H1 (cell line): Measurements from ENCODE around the gene ZNF3. TPM values are rescaled to one million over a fixed set of nuclear protein-coding genes. Genes with fewer than 3 reads are reported as not detected.

Experiments used
- CTCF ChIA-PET: fragments of 300-600 bp; sonication (Branson Sonifier 250); formaldehyde crosslinking; loops from one replicate; lab custom pipeline; 2021; ENCODE audit not compliant: partially characterized antibody; lab: Charles Lee
- POLR2A ChIA-PET: fragments of 300-600 bp; sonication (Branson Sonifier 250); formaldehyde crosslinking; loops from one replicate; lab custom pipeline; 2021; ENCODE audit warnings: inconsistent platforms; ENCODE audit not compliant: partially characterized antibody; lab: Charles Lee
- DNase-seq, 2 experiments: peaks; one replicate each; pipeline versions ENCODE4 v3.0.0 to v3.0.0-alpha.2; 2010 to 2022; ENCODE audit warnings: low spot score in 2 of 2, low read depth in 1 of 2, mixed read lengths in 1 of 2
- FAIRE-seq: peaks from 2 replicates; lab custom pipeline; 2011; peaks lifted over from hg19 to GRCh38; lab: Jason Lieb, UNC
- H2AFZ ChIP-seq: 2 replicates; pipeline ENCODE4 v1.8.1; 2012; ENCODE audit warnings: low read length, inconsistent platforms
- H2AK5ac ChIP-seq: 2 replicates; pipeline ENCODE4 v1.6.1; 2013; ENCODE audit warnings: low read depth, low read length
- H2BK120ac ChIP-seq: replicated peaks from 2 replicates; pipeline ENCODE3; 2013; ENCODE audit warnings: low read depth, low read length, inconsistent platforms
- H2BK12ac ChIP-seq: 2 replicates; pipeline ENCODE4 v1.6.1; 2013; ENCODE audit warnings: low read depth, low read length
- H2BK15ac ChIP-seq: 2 replicates; pipeline ENCODE4 v1.6.1; 2013; ENCODE audit warnings: low read length
- H2BK20ac ChIP-seq: 2 replicates; pipeline ENCODE4 v1.6.1; 2013; ENCODE audit warnings: low read length
- H2BK5ac ChIP-seq: 2 replicates; pipeline ENCODE4 v1.6.1; 2013; ENCODE audit warnings: low read depth, low read length
- H3K14ac ChIP-seq: 2 replicates; pipeline ENCODE4 v1.6.1; 2013; ENCODE audit warnings: inconsistent platforms; ENCODE audit not compliant: insufficient read length
- H3K18ac ChIP-seq: 2 replicates; pipeline ENCODE4 v1.6.1; 2013; ENCODE audit warnings: low read length; ENCODE audit errors: extremely low read depth
- H3K23ac ChIP-seq: 2 replicates; pipeline ENCODE4 v1.6.1; 2013; ENCODE audit warnings: inconsistent platforms; ENCODE audit not compliant: insufficient read length
- H3K23me2 ChIP-seq: 2 replicates; pipeline ENCODE4 v1.6.1; 2013; ENCODE audit warnings: low read depth, low read length
- H3K27ac ChIP-seq: 2 replicates; pipeline ENCODE4 v1.6.1; 2011; ENCODE audit warnings: low read depth, low read length, inconsistent platforms
- H3K27me3 ChIP-seq, 4 experiments: replicated peaks in 1 of 4; 1 replicate in 1 of 4; 2 replicates in 3 of 4; pipeline versions ENCODE4 v1.6.1 to v1.8.1; 2011 to 2013; ENCODE audit warnings: low read length in 3 of 4, mild to moderate bottlenecking in 3 of 4, inconsistent platforms in 2 of 4, mixed read lengths in 2 of 4, moderate library complexity in 1 of 4; ENCODE audit not compliant: control insufficient read depth in 3 of 4, insufficient read depth in 3 of 4; ENCODE audit errors: extremely low read depth in 1 of 4
- H3K36me3 ChIP-seq, 4 experiments: 2 replicates each; pipeline versions ENCODE4 v1.6.1 to v1.8.1; 2011 to 2013; ENCODE audit warnings: mild to moderate bottlenecking in 4 of 4, low read length in 3 of 4, moderate library complexity in 2 of 4, control low read depth in 1 of 4, inconsistent platforms in 1 of 4; ENCODE audit not compliant: insufficient read depth in 4 of 4, control insufficient read depth in 2 of 4
- H3K4ac ChIP-seq: replicated peaks from 2 replicates; pipeline ENCODE3; 2013; ENCODE audit warnings: low read length, low read depth, mixed read lengths, inconsistent platforms; ENCODE audit not compliant: insufficient read length
- H3K4me1 ChIP-seq, 4 experiments: replicated peaks in 1 of 4; 1 replicate in 1 of 4; 2 replicates in 3 of 4; pipeline versions ENCODE4 v1.6.1 to v1.8.1; 2011 to 2013; ENCODE audit warnings: low read length in 3 of 4, inconsistent platforms in 2 of 4, mixed read lengths in 1 of 4; ENCODE audit not compliant: insufficient read depth in 4 of 4, control insufficient read depth in 3 of 4
- H3K4me2 ChIP-seq, 2 experiments: 2 replicates each; pipeline versions ENCODE4 v1.6.1 to v1.8.1; 2011 to 2013; ENCODE audit warnings: low read depth in 2 of 2, low read length in 2 of 2, control low read depth in 1 of 2, inconsistent platforms in 1 of 2, mild to moderate bottlenecking in 1 of 2; ENCODE audit not compliant: insufficient read depth in 1 of 2
- H3K4me3 ChIP-seq, 4 experiments: fragments of 200-600, 300-600 bp in 1 of 4; sonication (generic), shearing (Covaris generic), sonication (Bioruptor Twin) in 1 of 4; 2 replicates each; pipeline versions ENCODE4 v1.5.1 to v1.8.1; 2011 to 2016; ENCODE audit warnings: low read length in 4 of 4, low read depth in 3 of 4, control low read depth in 2 of 4, inconsistent platforms in 2 of 4, mild to moderate bottlenecking in 2 of 4, mixed read lengths in 1 of 4, moderate library complexity in 1 of 4; ENCODE audit not compliant: insufficient read depth in 2 of 4; ENCODE audit errors: extremely low read depth in 1 of 4
- H3K56ac ChIP-seq: replicated peaks from 2 replicates; pipeline ENCODE3; 2013; ENCODE audit warnings: low read depth, mild to moderate bottlenecking, mixed read lengths, low read length, inconsistent platforms; ENCODE audit not compliant: insufficient read length
- H3K79me1 ChIP-seq: 2 replicates; pipeline ENCODE4 v1.6.1; 2013; ENCODE audit warnings: low read depth, low read length, control low read depth
- H3K79me2 ChIP-seq, 2 experiments: 2 replicates each; pipeline versions ENCODE4 v1.6.1 to v1.8.1; 2012 to 2013; ENCODE audit warnings: low read length in 2 of 2, mild to moderate bottlenecking in 2 of 2, inconsistent platforms in 1 of 2; ENCODE audit not compliant: insufficient read depth in 2 of 2, control insufficient read depth in 1 of 2
- H3K9ac ChIP-seq, 4 experiments: replicated peaks in 1 of 4; 1 replicate in 1 of 4; 2 replicates in 3 of 4; pipeline versions ENCODE4 v1.6.1 to v1.8.1; 2011 to 2013; ENCODE audit warnings: low read depth in 3 of 4, low read length in 3 of 4, control low read depth in 2 of 4, mild to moderate bottlenecking in 2 of 4, moderate library complexity in 2 of 4, inconsistent platforms in 1 of 4; ENCODE audit errors: extremely low read depth in 1 of 4
- H3K9me3 ChIP-seq, 2 experiments: 2 replicates each; pipeline versions ENCODE4 v1.6.1 to v1.8.1; 2012 to 2013; ENCODE audit warnings: mild to moderate bottlenecking in 2 of 2, moderate library complexity in 2 of 2, control low read depth in 1 of 2, inconsistent platforms in 1 of 2, low read depth in 1 of 2, low read length in 1 of 2, mixed read lengths in 1 of 2; ENCODE audit not compliant: insufficient read depth in 2 of 2
- H4K20me1 ChIP-seq, 2 experiments: replicated peaks in 1 of 2; 2 replicates each; pipeline versions ENCODE3 to v1.8.1; 2011 to 2013; ENCODE audit warnings: inconsistent platforms in 2 of 2, low read length in 2 of 2, mild to moderate bottlenecking in 1 of 2; ENCODE audit not compliant: insufficient read depth in 2 of 2, control insufficient read depth in 1 of 2
- H4K5ac ChIP-seq: 2 replicates; pipeline ENCODE4 v1.6.1; 2013; ENCODE audit warnings: low read length, low read depth, mixed read lengths, inconsistent platforms; ENCODE audit not compliant: insufficient read length
- H4K8ac ChIP-seq: 2 replicates; pipeline ENCODE4 v1.8.0; 2013; ENCODE audit warnings: mild to moderate bottlenecking, moderate library complexity, low read length, inconsistent platforms; ENCODE audit not compliant: insufficient read depth; ENCODE audit errors: extremely low read depth
- H4K91ac ChIP-seq: replicated peaks from 2 replicates; pipeline ENCODE3; 2013; ENCODE audit warnings: low read length, mixed read lengths, inconsistent platforms; ENCODE audit not compliant: insufficient read length
- CBX5 ChIP-seq: fragments of 300-800, 300-1000 bp; sonication (generic); IDR thresholded peaks from 2 replicates; pipeline ENCODE4 v1.7.1; 2016; ENCODE audit warnings: antibody characterized with exemption, low read length, low read depth
- MAFK ChIP-seq: IDR thresholded peaks from 2 replicates; pipeline ENCODE4 v1.6.1; 2012; ENCODE audit warnings: low read depth, mild to moderate bottlenecking, improper control_type of control experiment, low read length
- NANOG ChIP-seq: IDR thresholded peaks from 2 replicates; pipeline ENCODE4 v1.6.1; 2011; ENCODE audit warnings: low read length, low read depth, mild to moderate bottlenecking, inconsistent platforms; ENCODE audit not compliant: insufficient read depth, poor library complexity, severe bottlenecking
- NRF1 ChIP-seq: IDR thresholded peaks from 2 replicates; pipeline ENCODE4 v1.6.1; 2011; ENCODE audit warnings: mild to moderate bottlenecking, low read depth, low read length, improper control_type of control experiment
- RBBP5 ChIP-seq: IDR thresholded peaks from 2 replicates; pipeline ENCODE4 v1.7.1; 2012; ENCODE audit warnings: low read depth, mild to moderate bottlenecking, inconsistent platforms, low read length, moderate library complexity, borderline replicate concordance
- RXRA ChIP-seq: IDR thresholded peaks from 2 replicates; pipeline ENCODE4 v1.6.1; 2011; ENCODE audit warnings: low read depth, mild to moderate bottlenecking, low read length, moderate library complexity; ENCODE audit not compliant: insufficient read depth
- SAP30 ChIP-seq: fragments of 300-600 bp; sonication (generic); IDR thresholded peaks from 2 replicates; pipeline ENCODE4 v1.7.1; 2012; ENCODE audit warnings: low read length, moderate library complexity, mild to moderate bottlenecking, inconsistent platforms; ENCODE audit not compliant: insufficient read depth, insufficient replicate concordance
- TAF1 ChIP-seq: IDR thresholded peaks from 2 replicates; pipeline ENCODE4 v1.6.1; 2011; ENCODE audit warnings: mild to moderate bottlenecking, low read depth, low read length
- TBP ChIP-seq: IDR thresholded peaks from 2 replicates; pipeline ENCODE4 v1.6.1; 2011; ENCODE audit warnings: low read depth, low read length, improper control_type of control experiment
- ZNF274 ChIP-seq: IDR thresholded peaks from 2 replicates; pipeline ENCODE4 v1.7.0; 2012; ENCODE audit warnings: low read length, borderline replicate concordance; ENCODE audit errors: extremely low read depth
- WGBS, 2 experiments: shearing (Covaris generic) in 1 of 2; methylation state at CpG; one replicate each; pipeline versions ENCODE4 v1.1.6 to v1.1.7; 2013 to 2015; ENCODE audit warnings: low lambda C conversion rate in 2 of 2, mixed read lengths in 2 of 2, inconsistent platforms in 1 of 2, low coverage in 1 of 2, missing lambda C conversion rate in 1 of 2; ENCODE audit not compliant: insufficient replicate concordance in 2 of 2, insufficient coverage in 1 of 2, insufficient read length in 1 of 2; ENCODE audit errors: extremely low coverage in 1 of 2, missing lambda C conversion rate in 1 of 2; 5-methylcytosine and 5-hydroxymethylcytosine counted together
- polyA plus RNA-seq, 7 experiments: library from polyadenylated mRNA; depleted of rRNA in 3 of 7; stranded (reverse) in 5 of 7; unstranded in 2 of 7; fragments of >200 nt in 5 of 7; fragments of 200-250 nt in 2 of 7; gene quantifications; 1 replicate in 5 of 7; 2 replicates in 1 of 7; 4 replicates in 1 of 7; pipeline versions ENCODE4 v1.2.1 to v1.2.3, GENCODE V29; 2011 to 2013; ENCODE audit warnings: missing spikeins in 2 of 7, mixed read lengths in 2 of 7
- total RNA-seq: library from RNA; stranded (reverse); fragmentation: NEBNext Ultra II Directional; extraction: Animal tissue kit (Norgen Biotek cat#: 25700); gene quantifications from 2 replicates; pipeline ENCODE4 v1.2.1, GENCODE V29; 2021

ZNF3 gene
- total and polyA plus RNA-seq, 2 of the 8 experiments (the other 6 are each of a cell fraction or from before 2014, with no cell fraction given) = 26.9 to 49.1 TPM

DNA sequence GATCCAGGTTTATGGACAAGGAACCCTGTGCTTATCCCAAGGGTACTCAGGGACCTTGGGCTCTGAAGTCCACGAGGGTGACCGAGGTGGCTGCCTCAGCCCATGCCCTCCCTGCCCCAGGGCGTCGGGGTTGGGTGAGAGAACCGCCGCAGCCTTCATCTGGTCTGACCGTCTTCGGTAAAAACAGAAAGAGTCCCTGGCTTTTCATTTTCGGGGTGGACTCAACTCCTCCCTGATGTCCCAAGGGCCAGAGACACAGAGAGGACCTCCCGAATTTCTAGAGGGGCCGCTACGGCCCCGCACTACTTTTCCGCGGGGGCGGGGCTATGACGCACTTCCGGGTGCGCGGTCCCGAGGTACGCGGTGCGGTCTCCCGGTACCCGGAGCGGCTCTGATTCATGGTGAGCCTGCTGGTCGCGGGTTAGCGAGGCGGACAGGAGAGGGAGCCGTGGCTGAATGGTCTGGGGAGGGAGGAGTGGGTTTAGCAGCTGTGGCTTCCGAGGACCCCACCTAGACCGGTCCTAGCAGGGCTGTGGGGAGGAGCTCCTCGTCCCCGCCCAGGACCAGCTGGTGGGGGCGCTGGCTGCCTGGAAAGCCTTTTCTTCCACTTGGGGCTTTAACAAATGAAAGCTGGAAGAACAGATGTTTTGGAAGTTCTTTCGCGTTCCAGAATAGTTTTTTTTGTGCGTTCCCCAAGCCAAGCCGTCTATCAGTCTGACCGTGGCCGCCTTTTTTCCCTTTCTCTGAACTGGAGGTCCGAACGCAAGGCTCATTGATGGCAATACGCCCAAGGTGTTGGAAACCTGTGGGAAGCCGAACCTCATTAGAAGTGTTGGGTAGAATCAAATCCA is 31.9 kb downstream of the ZNF3 start, which contains the start of gene ZSCAN21:
Gene ZSCAN21, plus strand, starts transcription at position 334 of the 851 bp plus-strand sequence. CDS start 7,233 bp downstream, outside the sequence.
- Histone ChIP-seq H3K36me3 (peaks cover 0 to 8% (median 0%) of the 10 kb centered on the region in 4 experiments; a peak in 4 of 8 replicates), H3K9ac (peak within 1 kb of the TSS; percentile 71 to 91 (median 84)), H3K23ac (no peak within 1 kb of the TSS), H2BK12ac (peak within 1 kb of the TSS; percentile 39; the same call in 1 of the 2 replicates), H4K91ac (no peak within 1 kb of the TSS), H4K5ac (peak within 1 kb of the TSS; percentile 84), H3K79me2 (peaks cover 0 to 36% of the 10 kb centered on the region in 2 experiments; a peak in 3 of 4 replicates), H2AK5ac (no peak within 1 kb of the TSS), H3K4me3 (peak within 1 kb of the TSS; percentile 79 to 98 (median 86)), H3K4ac (no peak within 1 kb of the TSS), H2BK15ac (no peak within 1 kb of the TSS; the same call in 1 of the 2 replicates), H3K4me2 (peak within 1 kb of the TSS; percentile 68 to 76), H3K9me3 (no peaks in the 10 kb centered on the region), H3K14ac (no peak within 1 kb of the TSS), H3K18ac (peak within 1 kb of the TSS; percentile 87), H2BK120ac (peak within 1 kb of the TSS; percentile 19), H4K8ac (peak within 1 kb of the TSS; percentile 97; the same call in 1 of the 2 replicates), H3K56ac (peak within 1 kb of the TSS; percentile 47), H2BK5ac (peak within 1 kb of the TSS; percentile 78), H2AFZ (peak within 1 kb of the TSS; percentile 75; the same call in 1 of the 2 replicates), H3K27me3 (peaks cover 0 to 1% (median 0%) of the 10 kb centered on the region in 4 experiments; a peak in 1 of 7 replicates), H4K20me1 (peaks cover 0 to 2% of the 10 kb centered on the region in 2 experiments), H3K4me1 (peaks cover 0 to 3% (median 0%) of the 10 kb centered on the region in 4 experiments; a peak in 3 of 7 replicates), H3K27ac (peak within 1 kb of the TSS; percentile 86), H3K79me1 (peaks cover 7% of the 10 kb centered on the region; the same call in 1 of the 2 replicates), H2BK20ac (peak within 1 kb of the TSS; percentile 15; the same call in 1 of the 2 replicates), H3K23me2 (peaks cover 6% of the 10 kb centered on the region; the same call in 1 of the 2 replicates)
- ChIA-PET POLR2A (interaction anchor here (0.8 to 18.6 kb wide), 18 partner anchors 9 to 52 kb away, joined by 3 to 294 read pairs (median 3); partner anchors contain the start of genes COPS6, ZKSCAN1 and ZNF3), CTCF (interaction anchor here (0.6 to 1.4 kb wide), 7 partner anchors 34 to 1288 kb away, joined by 3 to 4 read pairs (median 3); partner anchors contain the start of genes GJC3 and ZKSCAN1)
- DNase-seq (peak; percentile 34 to 95), FAIRE-seq (no peak)
- WGBS, 2 experiments = 7% methylated on average over 45 of the region's 47 CpGs; no CpG with 5 or more reads in 1 of the 2 experiments
- TF ChIP-seq ZNF274 = no peak
- no peak for TF ChIP-seq RXRA
- TF ChIP-seq NRF1 = no peak
- TF ChIP-seq MAFK = no peak
- TF ChIP-seq TBP = peak; percentile 91
- no peak for TF ChIP-seq NANOG
- TF ChIP-seq TAF1 = peak; percentile 96
- no peak for TF ChIP-seq CBX5
- no peak for TF ChIP-seq SAP30
- TF ChIP-seq RBBP5 = no peak
